Heart left ventricle (tissue), 11 donors: Measurements from ENCODE around the gene NINL. TPM values are rescaled to one million over a fixed set of nuclear protein-coding genes. Genes with fewer than 3 reads are reported as not detected.

Experiments used
- polyA plus RNA-seq, 2 donors: library from polyadenylated mRNA; stranded (reverse); fragments of 200-250 nt; gene quantifications; one replicate each; pipeline ENCODE4 v1.2.3, GENCODE V29; 2013
- total RNA-seq, 9 donors: library from RNA; depleted of rRNA in 2 of 9; stranded (reverse); fragments of >200 nt in 2 of 9; fragmentation: NEBNext Ultra II Directional in 3 of 9; extraction: Animal tissue kit (Norgen Biotek cat#: 25700) in 3 of 9; gene quantifications; one replicate each; pipeline versions ENCODE4 v1.1.0 to v1.2.4, GENCODE V29; 2016 to 2023
- donor health status: ischemic (EF 13 %, LVEDD 7.1; RV severe dilation, severe dysfunction).
- donor health status: healthy with polysubstance abuse.
- donor health status: DM: no; HTN: yes; CAD: no.
- donor health status: DM: no; HTN: no; CAD: no.
- donor health status: ischemic (EF 25% LVEDD 5.7; RV mildly dilated, moderate dysfunction).
- donor health status: healthy.
- donor health status: DM: yes; HTN: yes; CAD: no.
- donor health status: PGD.
- donor health status: nonischemic (EF 23%, LVEDD 6.1; RV moderate dilation, normal function).

Gene NINL
- total and polyA plus RNA-seq, 11 donors: 0.78 to 7.1 (median 2.9) TPM

Other genes with a start within 250 kb of the NINL start
- gene ABHD12, start 194.7 kb downstream of the NINL start, total RNA-seq: 10 to 100 TPM; 15.6 to 43.8 (median 26.5) TPM
- gene ABHD12, start 194.7 kb downstream of the NINL start, polyA plus RNA-seq: 10 to 100 TPM; 25.0 to 34.3 TPM
- gene GINS1, start 177.9 kb downstream of the NINL start, total RNA-seq: 1 to 10 TPM in 3 of 9 donors, under 1 TPM in 6; 0.19 to 3.1 (median 0.36) TPM
- under 1 TPM; 0.15 to 0.47 TPM for gene GINS1, start 177.9 kb downstream of the NINL start, polyA plus RNA-seq
- gene NANP, start 38.5 kb upstream of the NINL start, total RNA-seq: 1 to 10 TPM; 2.5 to 4.4 (median 3.1) TPM
- 1 to 10 TPM; 1.8 to 5.2 TPM for gene NANP, start 38.5 kb upstream of the NINL start, polyA plus RNA-seq
- 10 to 100 TPM in 1 of 9 donors, 1 to 10 TPM in 8; 5.8 to 10.3 (median 6.6) TPM for gene ZNF337, start 111.3 kb upstream of the NINL start, total RNA-seq
- gene ZNF337, start 111.3 kb upstream of the NINL start, polyA plus RNA-seq: 1 to 10 TPM; 5.5 to 6.2 TPM